GM21381 (cell line): Measurements from ENCODE around the gene HRH3.

Experiments
- ATAC-seq: cut with Tn5 transposase; IDR thresholded peaks from one replicate; pipeline ENCODE4 v1.9.1; 2021; ENCODE audit warnings: mild to moderate bottlenecking, moderate library complexity; ENCODE audit not compliant: unreplicated experiment

The HRH3 gene

DNA sequence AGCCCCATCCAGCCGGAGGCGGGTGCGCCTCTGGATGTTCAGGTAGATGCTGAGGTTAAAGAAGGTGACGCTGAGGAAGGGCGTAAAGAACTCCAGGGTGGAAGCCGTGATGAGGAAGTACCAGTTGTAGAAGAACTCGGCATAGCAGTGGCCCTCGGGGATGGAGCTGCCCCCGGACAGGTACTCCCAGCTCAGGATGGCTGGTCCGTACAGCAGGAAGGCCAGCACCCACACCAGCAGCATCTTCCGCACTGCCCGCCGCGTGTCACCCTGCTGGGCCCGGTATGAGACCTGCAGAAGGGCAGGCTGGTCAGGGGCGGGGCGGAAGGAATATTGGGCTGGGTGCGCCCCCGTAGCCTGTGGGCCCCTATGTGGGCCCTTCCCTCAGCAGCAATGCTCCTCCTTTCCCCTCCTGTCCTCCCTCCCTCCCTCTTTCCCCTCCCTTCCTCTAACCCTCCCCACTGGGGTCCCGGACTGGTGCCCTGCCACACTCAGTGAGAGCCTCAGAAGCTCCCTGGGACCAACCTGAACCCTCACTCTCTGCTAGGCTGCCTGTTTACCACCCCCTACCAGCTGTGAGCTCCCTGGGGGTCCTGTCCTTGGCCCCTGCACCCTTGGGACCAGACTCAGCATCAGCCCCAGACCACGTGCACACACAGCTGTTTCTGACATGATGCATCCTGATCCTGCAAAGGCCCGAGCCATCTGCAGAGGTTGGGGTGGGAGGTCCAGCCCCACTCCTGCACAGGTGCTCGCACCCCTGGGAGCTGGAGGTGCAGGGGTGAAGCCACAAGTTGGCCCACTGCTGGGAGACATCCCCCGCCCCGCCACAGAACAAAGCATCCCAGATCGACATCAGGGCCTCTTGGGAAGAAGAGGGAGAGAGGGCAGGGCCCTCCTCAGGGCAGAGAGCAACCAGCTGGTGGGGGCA lies 3.2 kb downstream of the HRH3 start:
- no peak for ATAC-seq

DNA sequence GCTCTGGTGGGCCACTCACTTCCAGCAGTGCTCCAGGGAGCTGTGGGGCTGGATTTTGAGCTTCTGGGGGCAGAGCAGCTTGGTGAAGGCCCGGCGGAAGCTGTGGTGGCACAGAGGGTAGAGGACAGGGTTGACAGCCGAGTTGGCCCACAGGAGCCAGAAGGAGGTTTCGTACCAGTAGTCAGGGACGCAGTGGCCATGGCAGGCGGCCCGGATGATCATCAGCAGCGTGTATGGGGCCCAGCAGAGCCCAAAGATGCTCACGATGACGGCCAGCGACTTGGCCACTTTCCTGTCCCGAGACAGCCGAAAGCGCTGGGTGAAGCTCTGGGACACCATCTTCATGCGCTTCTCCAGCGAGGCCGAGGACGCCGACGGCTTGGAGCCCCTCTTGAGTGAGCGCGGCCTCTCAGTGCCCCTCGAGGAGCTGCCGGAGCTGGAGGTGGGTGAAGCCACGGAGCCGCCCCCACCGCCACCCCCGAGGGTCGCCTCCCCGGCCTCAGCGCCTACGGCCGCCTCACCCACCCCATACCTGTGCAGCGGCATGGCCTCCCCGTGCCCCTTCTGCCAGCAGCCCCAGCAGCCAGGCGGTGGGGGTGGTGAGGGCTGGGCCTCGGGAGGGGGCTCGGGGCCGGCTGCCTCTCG lies 4.0 kb downstream of the HRH3 start:
- no peak for ATAC-seq

DNA sequence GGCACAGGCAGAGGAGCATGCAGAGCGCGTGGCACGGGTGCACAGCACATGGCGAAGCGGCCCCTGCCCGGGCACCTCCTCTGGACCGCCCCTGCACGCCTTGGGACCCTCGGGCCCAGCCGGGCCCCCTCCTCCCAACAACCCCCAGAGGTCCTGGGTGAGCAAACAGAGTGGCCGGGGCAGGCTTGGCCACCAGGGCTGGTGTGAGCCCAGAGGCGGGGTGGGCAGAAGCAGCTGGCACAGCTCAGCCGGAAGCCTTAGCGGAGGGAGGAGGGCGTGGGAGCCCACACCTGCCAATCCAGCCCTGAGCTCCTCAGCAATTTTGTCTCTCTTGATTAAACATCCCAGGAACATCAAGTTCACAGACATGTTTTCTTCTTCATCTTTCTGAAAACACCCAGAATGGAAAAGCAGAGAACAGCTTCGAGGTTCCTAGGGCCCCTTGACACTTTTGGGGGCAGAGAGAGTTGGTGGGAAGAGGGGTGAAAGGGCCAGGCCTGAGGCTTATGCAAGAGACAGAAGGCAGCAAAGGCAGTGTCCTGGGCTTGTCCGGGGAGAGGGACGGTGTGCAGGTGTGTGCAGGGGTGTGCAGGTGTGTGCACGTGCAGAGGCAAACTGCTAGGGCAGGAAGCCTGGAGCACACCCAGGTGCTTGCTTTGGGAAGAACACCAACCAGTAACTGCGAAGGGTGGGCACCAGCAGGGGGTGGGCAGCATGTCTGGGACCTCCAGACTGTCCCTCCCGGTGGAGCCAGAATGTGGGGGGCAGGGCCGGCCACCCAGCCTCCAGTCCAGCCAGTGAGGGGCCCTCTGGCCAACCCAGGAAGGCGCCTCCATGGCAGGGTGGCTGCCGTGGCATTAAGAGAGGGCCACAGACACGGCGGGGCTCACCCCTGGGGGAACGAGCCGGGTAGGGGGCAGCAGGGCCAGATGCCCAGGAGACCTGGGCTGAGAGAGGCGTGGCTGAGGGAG lies 4.8 kb downstream of the HRH3 start:
- no peak for ATAC-seq

DNA sequence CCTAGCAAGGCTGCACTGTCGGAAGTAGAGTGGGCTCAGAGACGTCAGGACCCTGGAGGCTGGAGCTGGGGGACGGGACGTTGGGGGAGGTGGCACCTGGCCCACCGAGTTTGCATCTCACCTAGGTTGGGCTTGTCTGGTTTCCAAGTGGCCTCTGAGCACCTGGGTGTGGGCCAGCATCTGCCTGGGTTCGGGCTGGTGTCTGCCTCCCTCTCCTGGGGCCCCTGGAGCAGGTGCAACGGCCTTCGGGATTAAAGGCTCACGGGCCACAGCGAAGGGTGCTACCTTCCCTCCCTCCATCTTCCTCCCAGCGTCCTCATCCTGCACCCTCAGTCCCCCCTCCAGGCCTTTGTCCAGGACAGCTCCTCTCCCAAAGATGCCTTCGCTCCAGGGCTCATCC lies 6.0 kb downstream of the HRH3 start:
- no peak for ATAC-seq

DNA sequence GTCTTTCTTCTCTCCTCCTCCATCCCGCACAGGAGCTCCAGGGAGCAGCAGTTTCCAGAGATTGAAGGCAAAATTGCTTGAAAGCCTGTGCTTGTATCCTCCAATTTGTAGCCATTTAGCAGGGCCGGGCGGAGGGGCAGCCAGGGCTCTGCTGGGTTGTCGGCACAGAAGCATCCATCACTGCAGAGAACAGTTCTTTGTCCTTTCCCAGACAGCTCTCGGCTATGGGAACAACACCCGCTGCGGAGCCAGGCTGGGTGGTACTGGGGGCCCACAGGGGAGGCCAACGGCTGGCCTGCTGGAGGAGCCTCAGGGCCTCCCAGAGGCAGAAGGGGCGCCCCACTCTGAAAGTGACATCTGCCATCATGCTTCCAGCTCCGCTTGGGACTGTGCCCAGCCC lies 7.8 kb downstream of the HRH3 start:
- ATAC-seq, result no peak

DNA sequence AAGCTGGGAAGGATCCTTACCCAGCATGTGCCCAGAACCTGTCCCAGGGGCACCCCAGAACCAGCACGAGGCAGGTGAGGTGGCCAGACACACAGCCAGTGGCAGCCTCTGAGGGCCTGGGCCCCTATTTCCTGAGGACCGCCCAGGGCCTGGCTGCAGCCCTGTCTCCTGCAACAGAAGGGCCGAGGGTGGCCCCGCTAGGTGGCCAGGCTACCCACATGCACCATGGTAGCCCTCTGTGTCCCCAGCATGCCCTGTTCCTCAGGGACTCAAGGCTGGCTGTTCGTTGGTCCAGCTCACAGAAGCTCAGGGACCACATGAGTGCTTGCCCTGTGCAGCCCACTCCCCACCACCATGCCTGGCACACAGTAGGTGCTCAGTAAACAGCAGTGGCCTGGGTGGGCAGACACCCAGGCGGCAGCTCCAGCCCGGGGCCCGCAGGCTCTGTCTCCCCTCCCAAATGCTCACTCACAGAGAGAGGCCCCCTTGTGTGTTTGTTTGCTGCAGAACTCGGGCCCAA lies 8.2 kb downstream of the HRH3 start:
- no peak for ATAC-seq

DNA sequence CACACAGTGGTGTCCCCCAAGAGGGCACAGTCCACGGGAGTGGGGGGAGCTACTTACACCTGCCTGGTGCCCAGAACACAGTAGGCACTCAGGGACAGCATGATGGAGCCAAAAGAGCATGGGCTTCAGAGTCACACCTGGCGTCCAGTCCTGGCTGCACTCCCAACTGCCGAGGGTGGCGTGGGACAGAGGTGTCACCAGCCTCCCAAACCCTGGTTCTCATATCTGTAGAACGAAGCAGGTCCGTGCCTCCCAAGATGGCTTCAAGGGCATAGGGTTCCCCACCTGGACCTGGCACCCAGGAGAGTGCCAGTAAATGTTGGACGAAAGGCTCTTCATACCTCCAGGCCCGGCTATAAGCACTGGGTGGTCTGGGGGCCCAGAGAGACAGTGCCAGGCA lies 8.9 kb downstream of the HRH3 start:
- ATAC-seq, result no peak

DNA sequence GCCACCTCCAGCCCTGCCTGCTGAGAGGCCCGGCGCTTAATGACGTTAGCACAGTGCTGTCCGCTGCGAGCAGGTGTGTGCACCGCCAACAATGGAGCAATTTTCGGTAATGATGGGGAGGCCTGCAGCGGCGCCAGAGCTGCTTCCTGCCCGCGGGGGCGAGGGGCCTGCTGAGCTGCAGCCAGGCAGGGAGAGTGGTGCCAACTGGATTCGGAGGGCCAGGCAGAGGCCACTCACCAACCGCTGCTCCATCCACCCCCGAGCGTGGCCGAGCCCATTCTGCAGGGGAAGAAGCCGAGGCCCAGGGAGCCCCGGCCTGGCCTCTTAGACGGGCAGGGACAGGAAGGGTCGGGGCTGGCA lies 9.6 kb downstream of the HRH3 start:
- ATAC-seq, result no peak

DNA sequence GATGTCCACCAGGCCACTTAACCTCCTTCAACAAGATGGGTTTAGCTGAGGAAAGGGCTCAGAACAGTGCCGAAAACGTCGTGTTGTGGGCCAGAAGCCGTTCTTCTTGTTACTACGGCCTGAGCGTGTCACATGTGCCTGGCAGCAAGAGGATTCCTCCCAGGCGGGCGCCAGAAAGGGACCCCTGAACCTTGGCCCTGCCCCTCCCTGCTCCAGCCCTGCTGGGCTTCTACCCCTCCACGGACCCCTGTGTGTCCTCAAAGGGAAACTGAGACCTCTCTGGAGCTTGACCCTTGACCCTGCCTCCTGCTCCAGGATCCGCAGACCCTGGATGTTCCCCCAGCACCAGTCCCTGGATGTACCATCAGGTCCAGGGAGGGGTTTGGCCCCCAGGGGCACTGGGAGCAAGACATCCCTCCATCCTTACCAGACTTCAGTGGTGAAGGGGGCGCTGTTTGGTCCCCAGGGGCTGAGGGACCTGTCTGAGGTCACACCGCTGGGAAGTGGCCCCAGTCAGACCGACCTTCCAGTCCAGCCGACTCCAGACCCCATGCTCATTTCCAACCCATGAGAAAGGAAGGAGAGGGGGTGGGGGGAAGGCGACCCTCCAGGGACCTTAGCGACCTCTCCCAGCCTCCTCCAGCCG lies 10.1 kb downstream of the HRH3 start:
- no peak for ATAC-seq

DNA sequence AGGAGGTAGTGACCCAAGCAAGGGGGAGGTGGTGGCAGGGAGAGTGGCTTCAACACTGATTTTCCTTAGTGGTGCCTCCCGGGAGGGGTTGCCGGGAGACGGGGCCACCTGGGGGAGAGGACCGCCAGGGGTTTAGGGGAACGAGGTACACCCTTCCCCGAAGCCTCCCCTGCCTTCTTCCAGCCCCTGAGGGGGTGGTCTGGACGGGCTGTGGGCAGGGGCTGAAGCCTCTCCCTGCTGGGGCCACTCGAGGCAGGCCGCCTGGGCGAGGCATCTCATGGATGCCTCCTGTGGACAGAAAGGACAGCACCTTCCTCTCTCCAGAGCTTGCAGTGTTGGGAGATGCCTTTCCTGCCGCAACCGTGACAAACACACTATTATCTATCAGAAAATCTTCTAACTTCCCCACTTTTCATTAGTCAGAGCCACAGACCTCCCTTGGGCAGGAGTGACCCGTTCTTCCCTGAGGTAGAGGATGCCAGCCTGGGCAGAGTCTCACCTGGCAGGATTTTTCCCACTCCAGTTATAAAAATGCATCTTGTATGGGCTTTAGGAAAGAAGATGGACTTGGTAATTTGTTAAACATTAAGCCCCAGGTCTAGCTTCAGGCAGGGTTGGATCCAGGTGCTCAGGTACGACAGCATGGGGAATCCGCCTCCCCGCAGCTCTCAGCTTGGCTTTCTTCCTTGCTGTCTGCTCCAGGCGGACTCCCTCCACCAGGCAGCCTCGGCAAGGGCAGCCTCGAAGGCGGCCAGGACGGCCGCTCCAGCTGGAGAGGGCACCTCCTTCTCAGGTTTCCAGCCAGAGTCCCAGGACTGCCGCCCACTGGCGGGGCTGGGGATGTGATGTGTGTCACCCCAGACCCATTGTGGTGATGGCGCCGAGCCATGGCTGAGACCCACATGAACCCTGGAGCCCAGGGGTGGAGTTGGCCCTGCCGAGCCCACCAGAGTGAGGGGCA lies 11.0 kb downstream of the HRH3 start:
- ATAC-seq, result no peak

DNA sequence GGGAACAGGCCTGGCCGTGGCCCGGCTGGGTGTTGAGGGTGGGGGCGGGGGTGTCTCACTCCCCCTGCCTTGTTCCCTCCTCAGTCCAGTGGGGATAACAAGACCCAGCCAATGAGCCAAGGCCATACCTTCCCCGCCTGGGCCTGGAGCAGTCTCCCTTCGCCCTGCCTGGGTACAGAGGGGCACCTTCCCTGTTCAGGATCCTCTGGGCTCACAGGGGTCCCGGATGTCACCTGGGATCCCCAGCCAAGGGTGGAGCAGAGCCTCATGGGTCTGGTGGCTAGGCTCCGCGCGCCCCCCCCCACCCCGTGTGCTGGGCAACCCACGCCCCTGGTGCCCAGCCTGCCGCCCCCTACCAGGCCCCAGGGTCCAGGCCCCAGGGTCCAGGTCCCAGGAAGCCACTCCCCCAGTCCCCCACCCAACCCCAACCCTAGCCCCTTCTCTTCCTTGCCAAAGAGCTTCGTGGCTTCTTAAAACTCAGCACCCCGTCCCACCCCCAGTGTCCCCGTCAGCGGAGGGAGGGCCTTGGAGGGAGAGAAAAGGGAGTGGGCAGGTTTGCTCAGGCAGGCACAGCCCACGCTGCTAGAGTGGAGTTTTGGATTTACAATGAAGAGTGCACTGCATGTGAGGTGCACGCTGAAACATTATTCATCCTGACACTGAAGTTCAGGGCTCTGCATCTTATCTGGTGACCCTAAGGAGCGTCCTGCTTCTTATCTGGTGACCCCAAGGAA lies 11.8 kb downstream of the HRH3 start:
- ATAC-seq, result no peak

DNA sequence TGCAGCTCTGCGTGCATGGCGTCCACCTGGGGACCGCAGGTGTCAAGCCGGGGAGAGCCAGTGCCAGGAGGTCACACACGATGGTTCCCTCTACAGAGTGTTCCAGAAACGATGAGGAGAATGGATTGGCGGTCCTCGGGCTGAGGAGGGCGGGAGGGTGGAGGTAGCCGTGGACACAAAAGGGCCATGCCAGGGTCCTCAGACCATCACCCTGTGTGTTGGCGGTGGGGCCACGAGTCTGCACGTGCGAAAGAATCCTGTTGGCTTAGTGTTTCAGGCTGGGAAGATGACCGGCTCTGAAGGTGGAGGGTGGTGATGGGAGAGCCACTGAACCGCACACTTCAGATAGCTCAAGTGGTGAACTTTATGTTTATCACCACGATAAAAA lies 13.7 kb downstream of the HRH3 start:
- ATAC-seq, result no peak

DNA sequence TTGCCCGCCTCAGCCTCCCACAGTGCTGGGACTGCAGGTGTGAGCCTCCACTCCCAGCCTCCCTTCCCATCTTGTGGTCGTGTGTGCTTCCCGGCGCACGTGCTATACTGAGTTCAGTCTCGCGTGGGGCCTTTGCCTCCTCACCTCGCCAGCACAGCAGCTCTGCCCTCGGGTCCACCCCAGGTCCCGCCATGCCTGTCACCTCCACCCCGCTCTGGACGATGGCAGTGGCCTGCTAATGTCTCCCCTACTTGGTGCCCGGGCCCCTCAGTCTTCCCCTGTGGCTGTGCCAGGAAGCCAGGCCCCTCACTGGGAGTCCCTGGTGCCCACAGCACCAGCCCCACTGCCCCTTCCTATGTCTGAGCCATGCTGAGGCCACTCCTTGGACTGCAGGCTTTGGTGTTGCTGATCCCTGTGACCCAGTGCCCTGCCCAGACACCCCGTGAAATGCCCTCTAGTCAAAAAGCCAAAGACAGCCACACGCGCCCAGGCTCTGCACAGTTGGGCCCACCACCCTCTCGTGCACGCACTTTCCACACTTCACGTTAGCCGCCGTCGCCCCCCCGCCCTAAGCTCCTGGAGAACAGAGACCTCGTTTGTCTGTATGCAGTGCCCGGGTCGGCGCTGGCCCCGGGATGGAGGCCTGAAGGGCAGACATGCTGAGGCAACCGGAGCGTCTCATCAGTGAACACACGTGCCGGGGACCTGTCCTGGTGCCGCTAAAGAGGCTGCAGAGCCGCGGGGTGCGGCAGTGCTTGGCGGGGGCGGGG lies 14.3 kb downstream of the HRH3 start:
- ATAC-seq, result no peak

DNA sequence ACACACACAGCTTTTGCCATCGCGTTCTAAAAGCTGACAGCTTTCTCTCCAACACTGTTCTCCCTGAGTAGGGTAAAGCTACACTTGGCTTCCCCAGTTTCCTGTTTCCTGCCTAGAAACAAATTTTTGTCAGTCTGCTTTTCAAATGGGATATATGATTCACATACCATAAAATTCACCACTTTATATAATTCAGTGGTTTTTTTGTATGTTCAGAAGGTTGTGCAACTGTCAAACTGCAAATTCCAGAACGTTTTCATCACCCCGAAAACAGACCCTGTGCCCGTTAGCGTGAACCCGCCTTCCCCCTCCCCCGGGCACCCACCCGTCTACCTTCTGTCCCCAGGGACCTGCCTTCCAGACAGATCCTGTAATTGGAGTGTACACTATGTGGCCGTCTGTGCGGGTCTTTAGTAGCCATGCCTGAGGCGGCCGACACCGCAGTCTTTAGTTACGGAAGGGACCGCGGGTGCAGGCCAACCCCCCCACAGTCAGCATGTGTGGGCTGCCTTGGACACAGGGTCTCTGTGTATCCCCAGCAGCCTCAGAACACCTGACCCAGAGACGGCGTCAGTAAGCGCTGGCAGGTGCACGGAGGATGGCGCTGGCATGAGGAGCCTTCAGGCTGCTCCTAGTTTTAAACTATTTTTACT lies 16.6 kb downstream of the HRH3 start:
- ATAC-seq, result no peak

DNA sequence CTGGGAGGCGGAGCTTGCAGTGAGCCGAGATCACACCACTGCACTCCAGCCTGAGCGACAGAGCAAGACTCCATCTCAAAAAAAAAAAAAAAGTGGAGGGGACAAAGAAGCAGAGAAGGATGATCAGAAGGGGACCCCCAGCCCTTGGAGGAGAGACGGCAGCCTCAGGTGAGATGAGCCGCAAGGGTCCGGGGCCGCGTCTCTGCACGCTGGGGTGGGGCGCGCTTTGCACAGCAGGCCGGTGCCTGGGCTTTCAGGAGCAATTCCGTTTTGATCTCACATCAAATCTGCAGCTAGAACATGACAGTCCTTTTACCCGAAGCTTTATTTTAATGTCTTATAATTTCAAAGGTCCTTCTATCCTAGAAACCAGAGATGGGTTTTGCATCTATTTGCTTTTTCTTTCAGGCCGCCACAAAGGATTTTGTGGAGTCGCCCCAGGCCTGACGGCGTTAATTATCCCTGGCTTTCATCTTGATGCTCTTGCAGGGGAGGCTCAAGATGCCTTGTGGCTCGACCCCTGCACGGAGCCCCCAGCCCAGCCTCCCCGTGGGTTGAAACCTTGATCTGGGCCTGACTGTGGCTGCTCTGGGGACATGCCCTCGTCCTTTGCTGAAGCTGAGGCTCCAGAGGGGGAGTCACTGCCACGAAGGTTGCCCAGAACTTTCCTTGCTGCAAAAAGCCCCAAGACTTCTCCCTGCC lies 17.3 kb downstream of the HRH3 start:
- no peak for ATAC-seq

DNA sequence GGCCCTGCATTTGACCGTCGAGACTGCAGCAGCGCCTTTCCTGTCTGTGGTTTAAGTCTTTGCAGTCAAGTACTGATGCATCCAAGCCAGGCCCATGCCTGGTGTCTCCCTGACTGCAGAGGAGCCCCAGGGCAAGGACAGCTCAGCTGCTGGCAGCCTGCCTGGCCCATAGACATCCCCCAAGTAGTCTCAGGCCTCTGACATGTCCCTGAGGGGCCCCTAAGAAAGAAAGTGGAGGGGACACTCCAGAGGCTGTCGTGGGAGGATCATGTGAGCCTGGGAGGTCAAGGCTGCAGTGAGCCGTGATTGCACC lies 18.0 kb downstream of the HRH3 start:
- no peak for ATAC-seq
